HG02885 (cell line): ENCODE measurements around the gene KRIT1.
"Not testable (repeated sequence)": the region's sequence is repeated elsewhere in the genome, so short reads cannot be mapped to it uniquely, and the experiment has no call there.

ENCODE experiments used
- ATAC-seq: cut with Tn5 transposase; IDR thresholded peaks from one replicate; pipeline ENCODE4 v1.9.1; 2021; ENCODE audit warnings: mild to moderate bottlenecking; ENCODE audit not compliant: unreplicated experiment, poor library complexity

KRIT1 gene

DNA sequence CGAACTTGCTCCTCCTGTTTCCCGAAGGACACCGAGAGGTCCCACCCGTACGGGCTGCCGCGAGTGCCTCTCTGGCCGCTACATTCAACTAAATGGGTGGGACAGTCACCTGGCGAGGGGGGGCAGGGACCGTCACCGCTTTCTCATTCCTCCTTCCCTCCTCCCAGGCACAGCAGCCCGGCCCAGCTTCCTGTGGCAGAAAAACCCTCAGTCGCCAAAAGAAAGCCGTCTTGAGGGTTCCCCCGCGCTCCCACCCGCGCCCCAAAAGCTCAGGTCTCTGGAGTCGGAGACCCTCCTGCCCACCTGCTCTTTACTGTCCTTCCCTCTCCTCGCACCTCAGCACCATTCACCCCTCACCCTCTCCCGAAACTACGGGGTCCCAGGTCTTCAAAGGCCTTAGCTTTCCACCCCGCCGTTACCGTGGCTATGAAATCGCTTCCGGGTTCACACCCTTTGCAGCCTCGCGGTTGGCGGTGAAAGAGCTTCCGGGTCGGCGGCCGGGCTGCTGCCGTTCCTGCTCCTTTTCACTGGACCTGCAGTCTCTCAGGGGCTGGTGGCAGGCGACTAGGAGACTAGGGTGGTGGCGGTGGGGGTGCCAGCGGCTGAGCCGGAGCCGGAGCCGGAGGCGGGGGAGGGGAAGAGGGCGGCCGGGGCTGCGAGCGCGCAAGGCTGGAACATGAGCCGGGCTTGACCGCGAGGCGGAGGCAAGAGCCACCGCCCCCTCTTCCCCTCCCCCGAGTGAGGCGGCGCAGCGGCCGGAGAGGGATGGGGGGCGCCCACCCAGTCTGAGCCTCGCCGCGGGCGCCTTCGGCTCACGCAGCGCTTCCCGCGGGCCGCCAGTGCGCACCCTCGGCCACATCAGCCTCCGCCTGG lies at the start of gene KRIT1, which contains the start of gene ANKIB1:
TSS of gene KRIT1 (minus strand) at position 428 of the 873 bp plus-strand sequence. CDS start 3,779 bp downstream, outside the sequence.
TSS of gene ANKIB1 (plus strand) at position 488 of the 873 bp plus-strand sequence. CDS start 49,005 bp downstream, outside the sequence.
- ATAC-seq = peak; percentile 80

- ATAC-seq = no peak
These were observed 49.7 kb upstream of the KRIT1 start for GRCh38 chr7:92295391-92295790.

DNA sequence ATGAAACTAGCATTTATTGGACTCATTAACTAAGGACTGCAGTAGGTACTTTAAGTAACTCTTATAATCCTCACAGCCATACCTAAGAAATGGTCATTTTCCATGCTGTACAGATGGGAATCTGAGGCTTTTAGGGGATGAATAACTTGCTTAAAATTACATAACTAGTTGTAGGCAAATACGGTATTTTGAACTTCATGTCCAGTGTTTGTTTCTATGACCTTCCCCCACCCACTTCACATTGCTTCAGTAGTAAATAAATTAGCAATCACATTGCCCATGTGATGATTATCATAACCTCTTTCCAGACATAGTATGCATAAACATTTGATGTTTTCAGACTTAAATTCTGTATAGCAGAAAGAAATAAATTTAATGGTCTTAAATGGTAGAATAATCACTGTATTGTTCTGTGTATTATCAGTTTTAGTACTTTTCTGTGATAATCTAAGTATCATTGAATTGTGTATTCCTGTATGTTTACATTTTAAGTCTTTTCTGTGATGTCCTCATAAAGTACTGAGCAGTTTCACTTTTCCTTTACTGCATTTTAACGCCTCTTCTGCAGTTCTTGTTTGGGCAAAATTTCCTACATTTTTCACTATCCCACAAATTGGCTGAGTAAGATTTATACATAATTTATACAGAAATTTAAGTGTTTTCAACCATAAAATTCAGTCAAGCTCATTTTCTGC lies 48.3 kb upstream of the KRIT1 start:
- ATAC-seq = no peak

DNA sequence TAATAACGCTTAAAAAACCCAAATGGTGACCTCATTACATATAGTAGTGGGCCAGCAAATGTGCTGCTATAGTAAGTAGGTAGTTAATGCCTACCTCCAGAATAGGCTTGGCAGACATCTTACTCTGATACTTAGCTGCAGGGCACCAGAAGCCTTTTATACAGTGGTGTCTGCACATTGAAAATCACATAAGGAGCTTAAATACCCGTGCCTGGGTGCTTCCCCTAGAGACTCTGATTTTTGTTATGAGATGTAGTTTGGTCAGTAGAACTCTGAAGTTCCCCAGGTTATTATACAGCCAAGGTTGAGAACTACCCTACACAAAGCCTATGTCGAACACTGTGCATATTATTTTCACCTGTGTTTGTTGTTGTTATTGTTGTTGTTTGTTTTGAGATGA lies 47.3 kb upstream of the KRIT1 start:
- ATAC-seq = peak; percentile 43

GRCh38 chr7:92289321-92289720 lies 43.6 kb upstream of the KRIT1 start:
- peak; percentile 46 for ATAC-seq

DNA sequence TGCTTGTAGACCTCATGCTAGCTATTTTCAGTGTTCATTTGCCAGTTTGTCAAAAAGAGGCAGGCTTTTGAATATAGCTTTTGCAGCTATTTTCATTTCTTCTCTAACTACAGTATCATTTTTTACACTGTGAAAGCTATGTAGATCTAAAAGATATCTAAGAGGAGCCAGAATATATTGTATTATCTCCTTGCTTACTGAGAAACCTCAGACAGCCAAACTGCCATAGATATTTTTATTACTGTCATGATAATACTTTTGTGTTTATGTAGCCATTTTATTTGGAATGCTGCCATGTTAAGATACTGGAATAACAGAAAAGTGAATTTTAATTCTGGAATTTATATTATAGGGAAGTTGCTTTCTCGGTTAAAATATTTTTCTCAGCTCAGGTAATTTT lies 37.2 kb upstream of the KRIT1 start:
- no peak for ATAC-seq

GRCh38 chr7:92282221-92282814 lies 36.6 kb upstream of the KRIT1 start:
- no peak for ATAC-seq

DNA sequence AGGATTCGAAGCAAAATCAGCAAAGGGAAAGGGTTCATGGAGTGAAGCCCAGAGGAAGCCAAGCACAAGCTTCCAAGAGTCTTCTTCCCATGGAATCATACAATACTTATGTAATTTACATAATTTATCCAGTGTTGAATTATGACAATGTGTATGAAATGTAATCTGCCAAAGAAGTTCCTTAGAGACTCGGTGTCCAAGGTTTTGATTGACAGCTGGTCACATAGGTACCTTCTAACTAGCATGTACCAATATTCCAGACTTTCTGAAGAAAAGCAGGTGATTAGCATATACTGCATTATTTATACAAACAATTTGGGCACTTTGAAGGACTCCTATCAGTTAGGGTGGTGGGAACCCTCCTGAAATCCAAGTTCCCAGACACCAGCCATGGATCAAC lies 35.3 kb upstream of the KRIT1 start:
- ATAC-seq = no peak

- no peak for ATAC-seq
These were observed 33.8 kb upstream of the KRIT1 start for GRCh38 chr7:92279396-92280031.

DNA sequence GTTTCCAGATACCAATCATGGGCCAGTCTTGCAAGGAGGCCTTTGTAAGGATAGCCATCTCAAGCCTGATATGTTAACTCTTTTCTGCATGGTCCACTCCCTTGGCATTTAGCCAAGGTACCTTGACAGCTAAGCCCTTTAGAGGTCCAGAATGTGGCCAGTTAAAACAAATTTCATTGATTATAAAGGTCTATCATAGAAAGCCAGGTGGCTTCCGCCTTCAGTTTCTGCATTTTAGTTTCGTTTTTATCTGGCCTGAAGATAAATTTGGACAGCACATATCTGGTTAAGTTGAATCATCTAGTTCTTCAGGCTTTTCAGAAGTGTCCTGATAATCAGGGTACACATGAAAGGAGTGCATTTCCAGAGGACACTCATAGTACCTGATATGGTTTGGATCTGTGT lies 30.7 kb upstream of the KRIT1 start:
- ATAC-seq = peak; percentile 93

GRCh38 chr7:92275327-92275726 lies 29.6 kb upstream of the KRIT1 start:
- no peak for ATAC-seq

DNA sequence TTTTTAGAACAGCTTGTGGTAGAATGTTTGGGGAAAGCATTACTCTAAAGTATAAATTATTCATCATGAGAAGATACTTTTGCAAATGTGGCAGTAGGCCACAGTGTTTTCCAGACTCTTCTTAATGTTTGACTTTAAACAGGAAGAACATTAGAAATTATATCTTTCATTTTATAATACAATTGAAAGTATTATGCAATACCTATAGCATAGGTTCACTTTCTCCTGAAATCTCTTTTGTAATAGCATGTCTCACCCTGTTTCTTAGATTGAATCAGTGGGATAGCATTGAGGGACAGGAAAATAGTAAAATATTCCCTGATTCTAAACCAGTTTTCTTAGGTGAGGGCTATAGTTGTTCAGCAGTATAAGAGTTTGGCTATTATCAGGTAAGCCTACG lies 23.2 kb upstream of the KRIT1 start:
- no peak for ATAC-seq

DNA sequence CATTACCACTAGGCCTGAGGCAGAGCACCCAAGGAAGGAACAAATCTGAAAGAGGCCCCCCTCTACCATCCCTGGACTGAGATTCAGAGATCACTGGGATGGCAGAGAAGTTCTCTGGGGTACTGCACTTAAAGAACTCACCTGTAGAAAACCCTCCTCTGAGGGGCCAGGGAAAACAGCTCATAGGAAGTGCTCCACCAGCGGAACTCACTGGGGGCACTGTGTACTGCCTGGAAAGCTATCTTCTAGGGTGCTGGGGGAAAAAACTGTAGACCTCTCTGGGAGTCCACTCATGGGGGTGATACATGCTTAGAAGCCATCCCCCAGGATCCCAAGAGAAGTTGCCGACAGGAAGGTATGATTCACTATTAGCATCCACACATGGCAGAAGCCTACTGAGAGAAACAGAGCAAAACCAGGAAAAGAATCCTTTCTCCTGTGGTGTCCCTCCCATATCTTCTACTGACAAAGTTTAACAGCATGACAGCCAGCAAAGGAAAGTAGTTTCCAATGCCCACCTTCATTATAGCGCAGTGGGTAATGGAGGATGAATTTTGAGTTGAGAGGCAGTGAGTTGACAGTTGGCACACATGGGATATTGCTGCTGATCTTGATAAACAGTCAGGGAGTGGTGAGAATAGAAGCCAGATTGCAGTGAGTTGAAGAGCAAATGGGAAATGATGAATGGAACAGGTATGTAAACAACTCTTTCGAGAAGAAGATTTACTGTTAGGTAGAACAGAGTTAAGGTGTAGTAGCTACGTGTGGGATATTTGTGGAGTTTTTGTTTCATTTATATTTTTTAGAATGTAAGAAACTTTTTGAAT lies 20.9 kb upstream of the KRIT1 start:
- no peak for ATAC-seq

DNA sequence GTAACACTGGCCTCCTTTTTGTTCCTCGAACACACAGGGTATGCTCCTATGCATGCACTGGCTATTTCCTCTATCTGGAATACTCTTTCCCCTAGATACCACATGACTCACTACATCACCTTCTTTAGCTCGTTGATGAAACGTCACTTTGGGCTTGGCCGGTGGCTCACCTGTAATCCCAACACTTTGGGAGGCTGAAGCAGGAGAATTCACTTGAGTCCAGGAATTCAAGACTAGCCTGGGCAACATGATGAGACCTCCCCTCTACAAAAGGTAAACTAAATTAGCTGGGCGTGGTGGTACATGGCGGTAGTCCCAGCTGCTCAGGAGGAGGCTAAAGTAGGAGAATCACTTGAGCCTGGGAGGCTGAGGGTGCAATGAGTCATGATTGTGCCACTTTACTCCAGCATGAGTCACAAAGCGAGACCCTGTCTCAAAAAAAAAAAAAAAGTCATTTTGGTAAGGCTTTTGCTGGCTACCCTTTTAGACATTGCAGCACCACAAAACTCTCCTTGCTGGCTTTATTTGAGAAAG lies 14.6 kb upstream of the KRIT1 start:
- ATAC-seq = no peak

DNA sequence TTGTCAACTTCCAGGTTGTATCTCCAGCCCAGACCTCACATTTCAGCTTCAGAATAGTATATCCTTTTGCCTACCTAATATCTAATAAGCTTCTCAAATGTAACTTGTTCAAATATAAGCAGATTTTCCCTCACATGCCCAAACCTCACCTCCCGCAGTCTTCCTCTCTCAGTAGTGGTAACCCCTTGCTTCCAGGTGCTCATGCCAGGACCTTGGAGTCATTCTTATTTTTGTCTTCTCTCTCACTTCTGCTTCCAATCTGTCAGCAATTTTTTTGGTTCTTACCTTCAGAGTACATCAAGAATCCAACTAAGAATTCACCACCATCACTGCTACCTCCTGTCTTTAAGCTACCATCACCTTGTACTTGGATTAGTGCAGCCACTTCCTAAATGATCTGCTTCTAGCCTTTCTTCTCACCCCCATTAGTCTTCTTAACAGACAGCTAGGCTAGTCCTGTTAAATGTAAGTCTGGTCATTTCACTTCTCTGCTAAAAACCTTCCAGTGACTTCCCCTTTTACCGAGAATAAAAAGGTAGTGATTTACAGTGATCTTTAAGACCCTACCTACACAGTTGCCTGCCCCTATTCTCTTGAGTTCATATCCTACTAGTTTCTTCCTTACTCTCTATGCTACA lies 14.0 kb upstream of the KRIT1 start:
- ATAC-seq = no peak

DNA sequence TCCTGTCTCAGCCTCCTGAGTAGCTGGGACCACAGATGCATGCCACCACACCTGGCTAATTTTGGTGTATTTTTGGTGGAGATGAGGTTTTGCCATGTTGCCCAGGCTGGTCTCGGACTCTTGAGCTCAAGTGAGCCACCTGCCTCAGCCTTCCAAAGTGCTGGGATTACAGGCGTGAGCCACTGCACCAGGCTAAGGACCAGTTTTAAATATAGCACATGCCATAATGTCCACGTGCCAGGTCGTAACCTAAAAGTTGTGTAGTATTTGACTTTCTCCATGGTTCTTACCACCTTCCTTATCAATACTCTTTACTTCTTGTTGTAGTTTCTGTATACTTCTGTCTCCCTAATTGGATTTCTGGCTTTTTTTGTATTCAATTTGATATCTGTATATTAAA lies 13.3 kb upstream of the KRIT1 start:
- ATAC-seq = no peak

- no peak for ATAC-seq
These were observed 9.6 kb upstream of the KRIT1 start for GRCh38 chr7:92255308-92255707.

GRCh38 chr7:92254800-92255199 lies 9.1 kb upstream of the KRIT1 start:
- ATAC-seq = not testable (repeated sequence)

DNA sequence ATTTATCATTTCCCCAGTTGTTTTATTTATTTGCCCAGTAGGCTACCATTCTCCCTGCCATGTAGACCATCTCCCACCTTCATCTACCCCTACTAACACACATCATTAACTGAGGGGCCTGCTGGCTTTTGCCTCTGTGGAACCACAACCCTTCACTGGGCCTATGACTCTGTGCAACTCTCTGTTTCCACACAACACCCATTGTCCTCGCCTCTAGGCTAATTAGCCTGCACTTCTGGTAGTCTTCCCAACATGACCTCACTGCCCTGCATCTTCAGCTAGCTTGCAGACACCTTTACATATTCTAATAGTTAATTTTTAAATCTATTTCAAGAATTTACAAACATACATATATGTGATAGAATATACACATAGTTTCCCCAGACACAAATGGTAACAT lies 7.5 kb upstream of the KRIT1 start:
- ATAC-seq = no peak
